GM23248 (cell line): ENCODE measurements around the gene KCNN3. TPM values are rescaled to one million over a fixed set of nuclear protein-coding genes. Genes with fewer than 3 reads are reported as not detected.

Experiments used
- DNase-seq: peaks from one replicate; pipeline ENCODE4 v3.0.0-alpha.2; 2015
- H2AFZ ChIP-seq: fragments of 200-600 bp; sonication (generic); 2 replicates; pipeline ENCODE4 v1.6.1; 2016; ENCODE audit warnings: antibody characterized with exemption
- H3F3A ChIP-seq: fragments of 200-600 bp; sonication (generic); 2 replicates; pipeline ENCODE4 v1.6.1; 2016; ENCODE audit warnings: mild to moderate bottlenecking, antibody characterized with exemption, mixed run types; ENCODE audit not compliant: insufficient read depth
- H3K27ac ChIP-seq: fragments of 200-600 bp; sonication (generic); 2 replicates; pipeline ENCODE4 v1.5.1; 2016; ENCODE audit warnings: mild to moderate bottlenecking
- H3K27me3 ChIP-seq: fragments of 200-600 bp; sonication (generic); replicated peaks from 2 replicates; pipeline ENCODE4 v1.6.1; 2016; ENCODE audit warnings: mild to moderate bottlenecking; ENCODE audit not compliant: insufficient read depth
- H3K36me3 ChIP-seq: fragments of 200-600 bp; sonication (generic); 2 replicates; pipeline ENCODE4 v1.6.1; 2016; ENCODE audit warnings: low read depth, mild to moderate bottlenecking
- H3K4me1 ChIP-seq: fragments of 200-600 bp; sonication (generic); 2 replicates; pipeline ENCODE4 v1.6.1; 2016; ENCODE audit warnings: mild to moderate bottlenecking; ENCODE audit not compliant: insufficient read depth
- H3K4me2 ChIP-seq: fragments of 200-600 bp; sonication (generic); one replicate; pipeline ENCODE4 v1.6.1; 2016; ENCODE audit warnings: mild to moderate bottlenecking; ENCODE audit not compliant: unreplicated experiment
- H3K4me3 ChIP-seq: fragments of 200-600 bp; sonication (generic); 2 replicates; pipeline ENCODE4 v1.5.1; 2016; ENCODE audit warnings: mild to moderate bottlenecking
- H3K79me2 ChIP-seq: fragments of 200-600 bp; sonication (generic); 2 replicates; pipeline ENCODE4 v1.6.1; 2016; ENCODE audit warnings: mild to moderate bottlenecking; ENCODE audit not compliant: insufficient read depth
- H3K9ac ChIP-seq: fragments of 200-600 bp; sonication (generic); 2 replicates; pipeline ENCODE4 v1.6.1; 2016; ENCODE audit warnings: mild to moderate bottlenecking
- H3K9me2 ChIP-seq: fragments of 200-600 bp; sonication (generic); 2 replicates; pipeline ENCODE4 v1.6.1; 2016; ENCODE audit warnings: mixed run types, mild to moderate bottlenecking, moderate library complexity; ENCODE audit not compliant: insufficient read depth
- H3K9me3 ChIP-seq: fragments of 200-600 bp; sonication (generic); one replicate; pipeline ENCODE4 v1.6.1; 2017; ENCODE audit warnings: low read depth
- H4K20me1 ChIP-seq: fragments of 200-600 bp; sonication (generic); 2 replicates; pipeline ENCODE4 v1.6.0; 2016; ENCODE audit not compliant: insufficient read depth
- EZH2 ChIP-seq: fragments of 200-600 bp; sonication (generic); IDR thresholded peaks from 2 replicates; pipeline ENCODE4 v1.6.1; 2018; ENCODE audit warnings: antibody characterized with exemption, mild to moderate bottlenecking; ENCODE audit not compliant: insufficient read depth, poor library complexity, severe bottlenecking
- EZH2phosphoT487 ChIP-seq: fragments of 200-600 bp; sonication (generic); IDR thresholded peaks from 2 replicates; pipeline ENCODE4 v1.6.1; 2018; ENCODE audit warnings: antibody characterized with exemption, moderate library complexity, mild to moderate bottlenecking, low read depth; ENCODE audit not compliant: insufficient read depth
- WGBS, 2 experiments: methylation state at CpG; one replicate each; pipeline ENCODE4 v1.1.6; 2015 to 2017; ENCODE audit warnings: low lambda C conversion rate in 2 of 2, low coverage in 1 of 2; ENCODE audit errors: missing lambda C conversion rate in 2 of 2; 5-methylcytosine and 5-hydroxymethylcytosine counted together
- in situ Hi-C: fragments of 300-500 bp; cut with MboI; formaldehyde crosslinking; loops from 2 replicates; pipeline ENCODE4 v1.15.0; 2020
- polyA plus RNA-seq: library from polyadenylated mRNA; unstranded; fragments of >200 nt; fragmentation: Nextera tagmentation; extraction: Ambion mirVana; gene quantifications from 2 replicates; pipeline ENCODE4 v1.2.1, GENCODE V29; 2016
- total RNA-seq: library from RNA; depleted of rRNA; stranded (reverse); fragments of >200 nt; shearing (Covaris generic); gene quantifications from 2 replicates; pipeline ENCODE4 v1.2.3, GENCODE V29; 2014; rRNA removed

Gene KCNN3
- total RNA-seq (not detected in 2 replicates), polyA plus RNA-seq (not detected in 2 replicates)

GRCh38 chr1:154870115-154870571, at the start of gene KCNN3:
Gene KCNN3 (minus strand): TSS chr1:154870281. CDS start chr1:154869964, 317 bp downstream.
- H3K36me3 ChIP-seq, result no peaks in the 10 kb centered on the region
- peaks cover 16% of the 10 kb centered on the region for H3K4me1 ChIP-seq
- no peak for TF ChIP-seq EZH2
- TF ChIP-seq EZH2phosphoT487, result no peak
- H3K27ac ChIP-seq, result no peak within 1 kb of the TSS
- no peaks in the 10 kb centered on the region for H4K20me1 ChIP-seq
- H3F3A ChIP-seq, result no peaks in the 10 kb centered on the region
- in situ Hi-C loops, result no loop called here
- DNase-seq, result peak; percentile 91
- peaks cover 49% of the 10 kb centered on the region for H3K27me3 ChIP-seq
- H3K4me2 ChIP-seq, result peak within 1 kb of the TSS; percentile 62
- WGBS, 2 experiments, result 3 to 6% methylated on average over 17 of the region's 17 CpGs
- peak within 1 kb of the TSS; percentile 14; the same call in 1 of the 2 replicates for H3K9ac ChIP-seq
- no peaks in the 10 kb centered on the region for H3K9me3 ChIP-seq
- H3K4me3 ChIP-seq, result peak within 1 kb of the TSS; percentile 32
- H3K9me2 ChIP-seq, result no peaks in the 10 kb centered on the region
- no peaks in the 10 kb centered on the region for H3K79me2 ChIP-seq
- peak within 1 kb of the TSS; percentile 71 for H2AFZ ChIP-seq

GRCh38 chr1:154913273-154913672, 43.2 kb upstream of the KCNN3 start:
- H3K4me2 ChIP-seq, result no peak overlapping the region
- H3K9me3 ChIP-seq, result no peaks in the 10 kb centered on the region
- DNase-seq, result no peak
- in situ Hi-C loops, result no loop called here
- no peaks in the 10 kb centered on the region for H3K9me2 ChIP-seq
- no peaks in the 10 kb centered on the region for H3K36me3 ChIP-seq
- H2AFZ ChIP-seq, result no peak overlapping the region
- H3K27me3 ChIP-seq, result no peaks in the 10 kb centered on the region
- no peaks in the 10 kb centered on the region for H3K79me2 ChIP-seq
- no peaks in the 10 kb centered on the region for H4K20me1 ChIP-seq
- TF ChIP-seq EZH2 (no peak), EZH2phosphoT487 (no peak)
- no peaks in the 10 kb centered on the region for H3F3A ChIP-seq
- 79 to 81% methylated on average over 3 of the region's 3 CpGs for WGBS, 2 experiments
- H3K27ac ChIP-seq, result no peak overlapping the region
- no peak overlapping the region for H3K4me3 ChIP-seq
- no peak overlapping the region for H3K9ac ChIP-seq
- H3K4me1 ChIP-seq, result no peaks in the 10 kb centered on the region

DNA sequence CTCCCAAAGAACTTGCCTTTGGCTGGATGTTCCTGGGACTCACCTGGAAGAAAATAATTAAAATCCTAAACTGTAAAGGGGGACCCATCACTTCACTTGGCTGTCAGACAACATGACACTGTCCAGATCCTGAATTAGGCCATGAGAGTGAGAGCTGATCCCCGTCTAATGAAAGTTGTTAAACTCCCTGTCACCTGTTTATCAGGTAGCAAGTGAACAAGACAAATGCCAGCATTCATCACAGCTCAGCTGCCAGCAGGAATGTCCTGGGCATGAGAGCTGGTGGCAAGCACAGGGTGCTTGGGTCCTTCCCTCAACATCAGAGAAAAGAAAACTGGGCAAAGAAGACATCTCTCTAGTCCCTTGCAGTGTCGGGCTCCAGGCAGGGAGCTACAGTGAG, 42.7 kb upstream of the KCNN3 start:
- H3K9ac ChIP-seq, result no peak overlapping the region
- H3K27me3 ChIP-seq, result no peaks in the 10 kb centered on the region
- no peak overlapping the region for H2AFZ ChIP-seq
- no peaks in the 10 kb centered on the region for H3F3A ChIP-seq
- WGBS, 2 experiments, result 51 to 60% methylated on average over 2 of the region's 2 CpGs
- no peaks in the 10 kb centered on the region for H3K4me1 ChIP-seq
- H3K27ac ChIP-seq, result no peak overlapping the region
- H3K4me2 ChIP-seq, result no peak overlapping the region
- H4K20me1 ChIP-seq, result no peaks in the 10 kb centered on the region
- no peaks in the 10 kb centered on the region for H3K9me2 ChIP-seq
- no peaks in the 10 kb centered on the region for H3K79me2 ChIP-seq
- no peaks in the 10 kb centered on the region for H3K9me3 ChIP-seq
- no peak for TF ChIP-seq EZH2
- no peak for TF ChIP-seq EZH2phosphoT487
- no peak overlapping the region for H3K4me3 ChIP-seq
- in situ Hi-C loops, result no loop called here
- no peak for DNase-seq
- no peaks in the 10 kb centered on the region for H3K36me3 ChIP-seq

- no peak for DNase-seq
These were observed 41.8 kb upstream of the KCNN3 start for GRCh38 chr1:154911691-154912550.

More at GRCh38 chr1:154911691-154912550, 41.8 kb upstream of the KCNN3 start:
- Histone ChIP-seq H3K79me2 (no peaks in the 10 kb centered on the region), H3K9ac (no peak overlapping the region), H3K27ac (no peak overlapping the region), H3K4me1 (no peaks in the 10 kb centered on the region), H3K4me2 (no peak overlapping the region), H4K20me1 (no peaks in the 10 kb centered on the region), H3K4me3 (no peak overlapping the region), H3K9me2 (no peaks in the 10 kb centered on the region), H3K36me3 (no peaks in the 10 kb centered on the region), H3K9me3 (no peaks in the 10 kb centered on the region), H3K27me3 (no peaks in the 10 kb centered on the region), H3F3A (no peaks in the 10 kb centered on the region), H2AFZ (no peak overlapping the region)
- 66% methylated on average over 8 of the region's 8 CpGs for WGBS, 2 experiments
- in situ Hi-C loops, result no loop called here
- TF ChIP-seq EZH2phosphoT487, result no peak
- no peak for TF ChIP-seq EZH2
